GM13977 (cell line): Measurements from ENCODE around the gene SLC35E2B.

ENCODE experiments used
- DNase-seq: peaks from one replicate; pipeline ENCODE4 v3.0.0; 2012; ENCODE audit warnings: low spot score
- in situ Hi-C: fragments of 300-500 bp; cut with MboI; formaldehyde crosslinking; loops from one replicate; pipeline ENCODE4 v1.12.0; 2022; ENCODE audit warnings: low sequenced_read_pairs, low pct_unique_long_range_greater_than_20kb, mixed read lengths, inconsistent platforms; ENCODE audit not compliant: unreplicated experiment
- TF ChIP-seq, protein P1 (sequence below): IDR thresholded peaks from 2 replicates; pipeline ENCODE4 v1.5.1; 2012; ENCODE audit warnings: mild to moderate bottlenecking, control low read depth; ENCODE audit not compliant: insufficient read depth; ENCODE audit errors: extremely low read depth, missing control alignments

Gene SLC35E2B

GRCh38 chr1:1623631-1624442 lies 68.8 kb downstream of the SLC35E2B start:
- DNase-seq = no peak
- in situ Hi-C loops = no loop called here
- TF ChIP-seq, protein P1, sequence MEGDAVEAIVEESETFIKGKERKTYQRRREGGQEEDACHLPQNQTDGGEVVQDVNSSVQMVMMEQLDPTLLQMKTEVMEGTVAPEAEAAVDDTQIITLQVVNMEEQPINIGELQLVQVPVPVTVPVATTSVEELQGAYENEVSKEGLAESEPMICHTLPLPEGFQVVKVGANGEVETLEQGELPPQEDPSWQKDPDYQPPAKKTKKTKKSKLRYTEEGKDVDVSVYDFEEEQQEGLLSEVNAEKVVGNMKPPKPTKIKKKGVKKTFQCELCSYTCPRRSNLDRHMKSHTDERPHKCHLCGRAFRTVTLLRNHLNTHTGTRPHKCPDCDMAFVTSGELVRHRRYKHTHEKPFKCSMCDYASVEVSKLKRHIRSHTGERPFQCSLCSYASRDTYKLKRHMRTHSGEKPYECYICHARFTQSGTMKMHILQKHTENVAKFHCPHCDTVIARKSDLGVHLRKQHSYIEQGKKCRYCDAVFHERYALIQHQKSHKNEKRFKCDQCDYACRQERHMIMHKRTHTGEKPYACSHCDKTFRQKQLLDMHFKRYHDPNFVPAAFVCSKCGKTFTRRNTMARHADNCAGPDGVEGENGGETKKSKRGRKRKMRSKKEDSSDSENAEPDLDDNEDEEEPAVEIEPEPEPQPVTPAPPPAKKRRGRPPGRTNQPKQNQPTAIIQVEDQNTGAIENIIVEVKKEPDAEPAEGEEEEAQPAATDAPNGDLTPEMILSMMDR = no peak

- in situ Hi-C loops = no loop called here
- DNase-seq = no peak
- TF ChIP-seq, protein P1 = no peak
These were observed 69.4 kb downstream of the SLC35E2B start for GRCh38 chr1:1623181-1623630.

DNA sequence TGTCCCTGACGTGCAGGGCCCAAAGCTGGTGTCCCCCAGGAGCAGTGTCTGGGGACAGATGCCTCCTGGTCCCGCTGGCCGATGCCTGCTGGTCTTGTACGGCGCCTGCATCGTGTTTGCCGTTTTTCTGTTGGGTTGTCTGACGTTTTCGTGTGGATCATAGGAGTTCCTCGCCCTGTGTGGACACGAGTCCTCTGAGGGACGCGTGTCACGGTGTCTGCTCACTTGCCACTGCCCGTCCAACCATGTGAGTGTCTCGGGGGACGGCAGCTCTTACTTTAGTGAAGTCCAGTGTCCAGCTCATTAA lies 69.9 kb downstream of the SLC35E2B start:
- in situ Hi-C loops = no loop called here
- DNase-seq = no peak

GRCh38 chr1:1622010-1622787 lies 70.4 kb downstream of the SLC35E2B start:
- in situ Hi-C loops = no loop called here
- TF ChIP-seq, protein P1 = no peak
- DNase-seq = no peak

More for the DNA sequence above, 69.9 kb downstream of the SLC35E2B start:
- TF ChIP-seq, protein P1 = no peak

GRCh38 chr1:1621173-1622009 lies 71.2 kb downstream of the SLC35E2B start:
- TF ChIP-seq, protein P1 = no peak
- in situ Hi-C loops = no loop called here
- DNase-seq = no peak
